KMS-11 (cell line): Measurements from ENCODE around the gene ENTPD2.

Source experiments
- H2AFZ ChIP-seq: fragments of 200-600 bp; sonication (generic); 2 replicates; pipeline ENCODE4 v1.6.1; 2016; ENCODE audit warnings: antibody characterized with exemption, mixed run types, low read depth
- H3K27ac ChIP-seq: fragments of 200-600 bp; sonication (generic); 2 replicates; pipeline ENCODE4 v1.6.1; 2016; ENCODE audit warnings: mild to moderate bottlenecking, mixed run types
- H3K27me3 ChIP-seq: fragments of 200-600 bp; sonication (generic); 2 replicates; pipeline ENCODE4 v1.6.1; 2017; ENCODE audit warnings: mild to moderate bottlenecking, low read depth, mixed run types, moderate library complexity; ENCODE audit not compliant: insufficient read depth
- H3K36me3 ChIP-seq: fragments of 200-600 bp; sonication (generic); 2 replicates; pipeline ENCODE4 v1.6.1; 2017; ENCODE audit warnings: mild to moderate bottlenecking, mixed run types; ENCODE audit not compliant: insufficient read depth
- H3K4me1 ChIP-seq: fragments of 200-600 bp; sonication (generic); 2 replicates; pipeline ENCODE4 v1.6.1; 2016; ENCODE audit warnings: mild to moderate bottlenecking, low read depth, mixed run types; ENCODE audit not compliant: poor library complexity, severe bottlenecking
- H3K4me2 ChIP-seq: fragments of 200-600 bp; sonication (generic); 2 replicates; pipeline ENCODE4 v1.7.0; 2016; ENCODE audit warnings: mild to moderate bottlenecking, mixed run types
- H3K4me3 ChIP-seq: fragments of 200-600 bp; sonication (generic); IDR thresholded peaks from 2 replicates; pipeline ENCODE4 v1.6.1; 2017; ENCODE audit warnings: low read depth, low read length, mixed read lengths; ENCODE audit not compliant: insufficient read depth
- H3K79me2 ChIP-seq: fragments of 200-600 bp; sonication (generic); 2 replicates; pipeline ENCODE4 v1.6.1; 2016; ENCODE audit warnings: low read depth, mixed run types; ENCODE audit not compliant: insufficient read depth
- H3K9ac ChIP-seq: fragments of 200-600 bp; sonication (generic); 2 replicates; pipeline ENCODE4 v1.6.1; 2016; ENCODE audit warnings: mild to moderate bottlenecking, mixed run types
- H4K20me1 ChIP-seq: fragments of 200-600 bp; sonication (generic); 2 replicates; pipeline ENCODE4 v1.6.1; 2016; ENCODE audit warnings: mild to moderate bottlenecking, mixed run types; ENCODE audit not compliant: insufficient read depth
- TF ChIP-seq, protein P1 (sequence below): fragments of 200-600 bp; sonication (generic); conservative IDR thresholded peaks from 2 replicates; pipeline ENCODE4 v1.6.1; 2017; ENCODE audit warnings: low read depth, mild to moderate bottlenecking, antibody characterized with exemption, low read length, moderate library complexity, mixed read lengths

ENTPD2 gene

DNA sequence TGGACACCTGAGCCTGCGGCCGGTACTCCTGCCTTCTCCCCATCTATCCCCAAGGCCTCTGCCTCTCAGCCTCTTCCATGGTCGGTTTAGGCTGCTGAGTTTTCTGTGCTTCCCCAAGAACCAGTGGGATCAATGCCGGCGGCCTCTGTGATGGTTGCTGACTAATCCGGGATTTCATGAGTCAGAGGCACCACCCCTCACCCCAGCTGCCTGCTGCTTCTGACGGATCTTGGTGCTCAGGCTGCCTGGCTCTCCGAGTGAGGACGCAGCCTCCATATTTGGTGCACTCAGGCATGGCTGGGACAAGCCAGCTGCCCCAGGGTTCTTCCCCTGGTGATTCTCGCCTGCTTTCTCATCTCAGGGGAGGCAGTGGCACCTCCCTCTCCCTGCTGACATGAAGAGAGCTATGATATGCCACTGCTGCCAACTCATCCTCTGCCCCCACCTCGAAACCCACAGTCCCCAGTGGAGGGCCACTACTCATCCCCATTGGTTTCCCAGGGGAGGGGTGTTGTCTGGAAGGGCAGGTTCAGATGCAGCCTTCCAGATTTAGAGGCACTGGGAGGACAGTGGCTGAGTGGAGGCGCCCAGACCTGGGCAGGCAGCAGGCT is 29.6 kb upstream of the ENTPD2 start:
- Histone ChIP-seq H3K9ac (no peak overlapping the region), H3K79me2 (no peaks in the 10 kb centered on the region), H3K27ac (no peak overlapping the region), H2AFZ (no peak overlapping the region), H3K4me1 (peaks cover 17% of the 10 kb centered on the region), H3K4me2 (no peak overlapping the region), H3K36me3 (no peaks in the 10 kb centered on the region), H3K27me3 (no peaks in the 10 kb centered on the region; the same call in 1 of the 2 replicates), H3K4me3 (no peak overlapping the region), H4K20me1 (no peaks in the 10 kb centered on the region)
- TF ChIP-seq, protein P1, sequence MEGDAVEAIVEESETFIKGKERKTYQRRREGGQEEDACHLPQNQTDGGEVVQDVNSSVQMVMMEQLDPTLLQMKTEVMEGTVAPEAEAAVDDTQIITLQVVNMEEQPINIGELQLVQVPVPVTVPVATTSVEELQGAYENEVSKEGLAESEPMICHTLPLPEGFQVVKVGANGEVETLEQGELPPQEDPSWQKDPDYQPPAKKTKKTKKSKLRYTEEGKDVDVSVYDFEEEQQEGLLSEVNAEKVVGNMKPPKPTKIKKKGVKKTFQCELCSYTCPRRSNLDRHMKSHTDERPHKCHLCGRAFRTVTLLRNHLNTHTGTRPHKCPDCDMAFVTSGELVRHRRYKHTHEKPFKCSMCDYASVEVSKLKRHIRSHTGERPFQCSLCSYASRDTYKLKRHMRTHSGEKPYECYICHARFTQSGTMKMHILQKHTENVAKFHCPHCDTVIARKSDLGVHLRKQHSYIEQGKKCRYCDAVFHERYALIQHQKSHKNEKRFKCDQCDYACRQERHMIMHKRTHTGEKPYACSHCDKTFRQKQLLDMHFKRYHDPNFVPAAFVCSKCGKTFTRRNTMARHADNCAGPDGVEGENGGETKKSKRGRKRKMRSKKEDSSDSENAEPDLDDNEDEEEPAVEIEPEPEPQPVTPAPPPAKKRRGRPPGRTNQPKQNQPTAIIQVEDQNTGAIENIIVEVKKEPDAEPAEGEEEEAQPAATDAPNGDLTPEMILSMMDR: no peak

DNA sequence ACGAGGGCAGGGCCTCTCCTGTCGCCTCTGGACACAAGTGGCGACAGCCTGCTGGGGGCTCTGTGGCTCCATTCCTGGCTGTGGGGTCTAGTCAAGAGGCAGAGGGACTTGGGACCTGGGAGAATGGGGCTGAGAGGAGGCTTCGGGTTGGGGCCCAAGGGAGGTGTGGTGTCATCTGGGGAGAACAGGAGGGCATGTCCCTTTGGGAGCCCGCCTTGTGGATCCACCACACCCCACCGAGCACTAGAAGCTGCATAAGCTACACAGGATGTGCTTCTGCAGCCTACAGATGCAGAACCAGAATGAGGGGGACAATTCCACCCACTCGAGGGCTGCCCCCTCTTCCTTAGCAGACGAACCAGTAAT is 29.0 kb upstream of the ENTPD2 start:
- TF ChIP-seq, protein P1: no peak
- Histone ChIP-seq H3K79me2 (no peaks in the 10 kb centered on the region), H3K27me3 (no peaks in the 10 kb centered on the region; the same call in 1 of the 2 replicates), H2AFZ (no peak overlapping the region), H3K36me3 (no peaks in the 10 kb centered on the region), H3K4me3 (no peak overlapping the region), H3K4me2 (no peak overlapping the region), H3K4me1 (peaks cover 12% of the 10 kb centered on the region), H4K20me1 (no peaks in the 10 kb centered on the region), H3K27ac (no peak overlapping the region), H3K9ac (no peak overlapping the region)

DNA sequence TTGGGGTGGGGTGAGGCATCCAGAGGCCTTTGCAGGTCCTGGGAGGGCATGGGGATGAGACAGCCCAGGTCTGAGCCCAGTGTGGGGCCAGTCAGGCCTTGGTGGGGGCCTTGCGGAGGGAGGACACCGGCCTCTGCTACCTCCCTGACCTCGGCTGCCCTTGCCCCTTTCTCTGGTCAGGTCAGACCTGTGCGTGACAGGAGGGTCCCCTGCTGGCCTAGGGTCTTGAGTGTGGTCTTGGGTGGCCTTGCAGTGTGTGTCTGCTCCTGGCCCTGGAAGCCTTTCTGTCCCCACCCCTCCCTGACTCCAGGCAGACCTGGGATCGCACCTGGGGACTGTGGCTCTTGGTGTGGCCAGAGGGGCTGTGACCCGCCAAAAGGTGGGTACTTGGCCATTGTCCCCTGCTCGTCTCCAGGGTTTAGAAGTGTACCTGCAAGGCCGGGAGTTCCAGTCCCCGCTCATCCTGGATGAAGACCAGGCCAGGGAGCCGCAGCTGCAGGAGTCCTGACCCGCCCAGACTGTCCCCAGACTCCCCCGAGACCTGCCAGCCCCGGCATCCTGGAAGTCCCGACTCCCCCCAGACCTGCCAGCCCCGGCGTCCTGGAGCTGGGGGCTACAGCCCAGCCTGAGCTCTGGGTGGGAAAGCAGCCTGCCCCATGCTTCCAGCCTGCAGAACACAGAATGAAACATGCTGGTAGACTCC is 28.5 kb upstream of the ENTPD2 start:
- no peak overlapping the region for H2AFZ ChIP-seq
- no peaks in the 10 kb centered on the region for H4K20me1 ChIP-seq
- H3K79me2 ChIP-seq: no peaks in the 10 kb centered on the region
- H3K36me3 ChIP-seq: no peaks in the 10 kb centered on the region
- no peaks in the 10 kb centered on the region; the same call in 1 of the 2 replicates for H3K27me3 ChIP-seq
- H3K4me2 ChIP-seq: no peak overlapping the region
- H3K4me3 ChIP-seq: no peak overlapping the region
- no peak overlapping the region for H3K9ac ChIP-seq
- TF ChIP-seq, protein P1: no peak
- no peak overlapping the region for H3K27ac ChIP-seq
- peaks cover 6% of the 10 kb centered on the region for H3K4me1 ChIP-seq

DNA sequence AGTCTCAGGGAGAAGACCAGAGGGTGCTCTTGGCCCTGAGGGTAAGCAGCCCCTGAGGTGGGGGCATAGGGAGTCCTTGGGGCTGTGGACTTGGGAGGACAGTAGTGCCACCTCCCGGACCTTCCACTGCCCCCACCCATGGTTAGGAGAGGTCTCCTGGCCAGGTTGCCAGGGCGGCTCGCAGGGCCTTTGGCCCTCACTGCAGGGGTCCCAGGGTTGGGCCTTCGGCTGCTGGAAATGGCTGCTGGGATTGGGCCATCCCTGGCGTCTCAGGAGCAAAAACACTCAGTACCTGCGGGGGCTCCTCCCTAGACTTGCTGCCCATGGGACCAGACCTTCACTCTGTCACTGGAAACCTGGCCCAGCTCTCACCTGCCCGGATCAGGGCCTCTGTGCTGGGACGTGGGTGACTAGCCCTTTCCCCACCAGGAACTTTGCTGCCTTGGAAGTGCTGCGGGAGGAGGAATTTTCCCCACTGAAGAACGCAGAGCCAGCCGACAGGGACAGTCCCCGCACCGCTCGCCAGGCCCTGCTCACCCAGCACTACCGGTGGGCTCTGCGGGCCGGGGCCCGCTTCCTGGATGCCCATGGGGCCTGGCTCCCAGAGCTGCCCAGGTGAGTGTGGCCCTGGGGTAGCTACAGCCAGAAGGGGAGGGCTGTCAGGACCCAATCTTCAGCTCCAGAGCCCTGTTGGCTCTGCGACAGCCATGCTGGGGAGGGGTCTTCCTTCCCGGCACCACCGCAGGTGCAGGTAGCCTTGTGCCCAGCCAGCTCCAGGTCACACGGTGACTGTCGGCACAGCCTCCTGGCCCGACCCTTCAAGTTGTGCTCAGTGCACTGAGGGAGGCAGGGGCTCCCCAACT is 26.6 kb upstream of the ENTPD2 start:
- no peak overlapping the region for H2AFZ ChIP-seq
- H4K20me1 ChIP-seq: no peaks in the 10 kb centered on the region
- H3K4me3 ChIP-seq: no peak overlapping the region
- no peak overlapping the region for H3K4me2 ChIP-seq
- no peaks in the 10 kb centered on the region for H3K36me3 ChIP-seq
- TF ChIP-seq, protein P1: no peak
- peaks cover 2% of the 10 kb centered on the region for H3K4me1 ChIP-seq
- no peaks in the 10 kb centered on the region for H3K79me2 ChIP-seq
- no peak overlapping the region for H3K9ac ChIP-seq
- H3K27me3 ChIP-seq: peaks cover 5% of the 10 kb centered on the region; the same call in 1 of the 2 replicates
- H3K27ac ChIP-seq: no peak overlapping the region
